ENCODE measurements around the gene TOMM20.
"Not testable (repeated sequence)": the region's sequence is repeated elsewhere in the genome, so short reads cannot be mapped to it uniquely, and the experiment has no call there.

TOMM20 gene

GRCh38 chr1:235078480-235079381, 49.9 kb downstream of the TOMM20 start:
- no peak for DNase-seq (ENCODE audit: low read depth)

DNA sequence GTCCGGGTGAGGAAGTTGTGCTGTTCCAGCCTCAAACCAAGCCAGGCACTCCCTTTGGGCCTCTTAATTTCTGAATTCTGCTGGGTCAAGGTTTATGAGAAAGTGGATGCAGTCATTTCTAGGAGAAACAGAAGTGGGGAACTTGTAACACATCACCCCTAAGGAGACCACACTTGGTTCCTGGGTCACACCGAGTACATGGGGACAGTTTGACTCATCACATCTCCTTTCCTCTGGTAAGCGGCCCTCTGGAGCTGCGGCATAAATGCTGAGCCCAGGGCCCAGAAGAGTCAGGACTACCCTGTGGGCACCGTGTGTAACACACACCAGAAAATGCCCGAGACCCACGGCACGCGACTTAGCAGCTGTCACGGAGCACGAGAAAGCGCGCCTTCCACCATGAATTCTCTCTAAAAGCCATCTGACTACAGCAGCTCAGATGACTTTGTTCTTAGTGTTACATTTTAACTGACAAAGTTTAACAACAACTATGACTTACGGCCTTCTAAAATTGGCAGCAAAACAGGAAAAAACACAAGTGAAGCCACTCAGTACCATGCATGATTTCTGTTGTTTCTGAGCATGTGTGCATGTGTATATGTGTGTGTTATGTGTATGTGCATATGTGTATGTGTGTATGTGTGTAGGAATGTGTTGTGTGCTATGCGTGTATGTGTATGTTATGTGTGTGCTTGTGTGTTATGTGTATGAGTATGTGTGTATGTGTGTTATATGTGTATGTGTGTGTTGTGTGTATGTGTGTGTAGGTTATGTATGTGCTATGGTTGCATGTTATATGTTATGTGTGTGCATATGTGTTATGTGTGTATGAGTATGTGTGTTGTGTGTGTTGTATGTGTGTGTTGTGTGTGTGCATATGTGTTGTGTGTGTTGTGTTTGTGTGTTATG, 50.8 kb downstream of the TOMM20 start:
- DNase-seq (ENCODE audit: low read depth), result no peak

DNA sequence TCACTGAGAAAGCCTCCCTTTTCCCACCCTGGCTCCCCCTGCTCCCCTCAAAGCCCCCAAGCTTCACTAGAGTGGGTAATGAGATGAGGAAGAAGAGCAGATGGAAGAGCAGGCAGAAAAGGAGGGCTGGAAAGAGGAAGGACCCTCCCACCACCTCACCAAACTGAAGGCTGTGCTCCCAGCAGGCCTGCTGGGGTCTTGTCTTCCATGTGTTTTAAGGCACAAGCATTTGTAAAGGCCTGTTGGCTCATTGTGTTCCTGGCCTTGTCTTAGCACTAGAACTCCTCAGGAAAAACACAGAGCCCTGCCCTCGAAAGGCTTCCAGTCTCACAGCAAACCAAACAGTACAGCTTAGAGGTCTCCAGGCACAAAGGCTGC, 51.5 kb downstream of the TOMM20 start:
- no peak for DNase-seq (ENCODE audit: low read depth)

GRCh38 chr1:235076504-235077162, 52.0 kb downstream of the TOMM20 start:
- no peak for DNase-seq (ENCODE audit: low read depth)

DNA sequence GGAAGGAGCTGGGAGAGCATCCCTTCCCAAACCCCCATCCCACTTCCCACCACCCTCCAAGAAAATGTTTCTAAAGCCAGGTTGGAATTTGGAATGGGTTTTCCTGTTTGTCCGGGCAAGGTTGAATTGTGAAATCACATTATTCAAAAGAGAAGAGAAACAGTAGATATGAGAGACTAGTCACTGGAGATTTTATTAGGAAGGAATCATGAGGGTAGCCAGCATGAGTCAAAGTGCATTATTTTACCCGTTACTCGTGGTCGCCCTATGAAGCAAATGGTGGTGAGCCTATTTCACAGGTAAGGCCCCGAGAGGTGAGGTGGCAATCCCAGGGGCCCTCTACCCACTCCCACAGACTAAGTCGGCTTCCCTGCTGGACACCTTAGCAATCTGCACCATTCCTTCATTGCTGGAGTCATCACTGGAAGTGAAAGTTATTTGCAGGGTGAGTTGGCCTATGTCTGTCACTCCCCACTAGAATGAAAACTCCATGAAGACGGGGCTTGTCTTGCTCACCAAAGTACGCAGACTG, 52.8 kb downstream of the TOMM20 start:
- no peak for DNase-seq (ENCODE audit: low read depth)

GRCh38 chr1:235075048-235075776, 53.4 kb downstream of the TOMM20 start:
- peak; percentile 63 for DNase-seq (ENCODE audit: low read depth)

- peak; percentile 36 for DNase-seq (ENCODE audit: low read depth)
These were observed 54.1 kb downstream of the TOMM20 start for GRCh38 chr1:235074523-235075047.

GRCh38 chr1:235073968-235074522, 54.6 kb downstream of the TOMM20 start:
- DNase-seq (ENCODE audit: low read depth), result no peak

- DNase-seq (ENCODE audit: low read depth), result no peak
These were observed 55.2 kb downstream of the TOMM20 start for GRCh38 chr1:235073331-235073967.

- DNase-seq (ENCODE audit: low read depth), result not testable (repeated sequence)
These were observed 56.1 kb downstream of the TOMM20 start for GRCh38 chr1:235072577-235072976.

- no peak for DNase-seq (ENCODE audit: low read depth)
These were observed 56.5 kb downstream of the TOMM20 start for GRCh38 chr1:235072096-235072495.

GRCh38 chr1:235070819-235071218, 57.8 kb downstream of the TOMM20 start:
- DNase-seq (ENCODE audit: low read depth), result no peak

DNA sequence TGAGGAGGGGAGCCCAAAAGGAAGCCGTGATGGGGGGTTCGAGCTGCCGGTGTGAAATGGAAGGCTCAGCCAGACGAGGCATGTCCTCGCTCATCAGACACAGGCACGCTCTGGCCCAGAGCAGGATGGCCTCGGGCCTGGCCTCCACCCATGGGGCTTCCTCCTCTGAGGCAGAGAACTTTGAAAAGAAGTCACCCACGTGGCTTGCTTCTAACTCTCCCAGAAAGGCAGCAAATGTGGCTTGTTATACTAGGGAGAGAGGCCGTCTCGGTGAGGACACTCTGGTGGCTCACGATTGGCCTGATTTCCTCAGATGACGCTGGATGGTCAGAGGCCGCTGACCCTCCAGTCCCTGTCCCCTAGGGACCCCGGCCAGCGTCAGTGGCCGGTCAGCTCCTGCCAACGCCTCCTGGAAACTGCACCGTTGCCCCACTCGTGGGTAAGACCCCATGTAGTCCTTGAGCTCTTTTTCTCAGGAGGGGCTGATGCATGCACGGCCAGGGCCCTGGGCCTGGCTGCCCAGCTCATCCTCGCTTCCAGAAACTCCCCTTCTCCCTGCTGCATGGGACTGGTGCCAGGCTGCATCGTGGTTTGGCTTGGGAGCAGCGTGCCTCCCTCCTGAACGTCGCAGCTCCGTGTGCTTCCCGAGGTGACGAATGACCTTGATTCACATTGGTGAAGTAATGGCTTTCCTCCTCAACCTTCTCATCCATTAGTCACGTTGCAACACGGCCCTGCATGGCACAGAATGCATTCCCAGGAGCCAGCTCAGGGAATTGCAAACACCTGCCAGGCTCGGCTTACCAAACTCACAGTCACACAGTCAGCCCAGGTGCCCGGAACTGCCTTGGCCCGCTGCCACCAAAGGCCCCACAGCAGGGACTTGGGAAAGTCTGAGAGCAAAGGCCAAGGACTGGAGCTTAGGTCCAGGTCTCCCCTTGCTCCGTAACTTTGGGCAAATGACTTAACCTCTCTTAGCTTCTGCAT, 58.8 kb downstream of the TOMM20 start:
- DNase-seq (ENCODE audit: low read depth), result no peak

DNA sequence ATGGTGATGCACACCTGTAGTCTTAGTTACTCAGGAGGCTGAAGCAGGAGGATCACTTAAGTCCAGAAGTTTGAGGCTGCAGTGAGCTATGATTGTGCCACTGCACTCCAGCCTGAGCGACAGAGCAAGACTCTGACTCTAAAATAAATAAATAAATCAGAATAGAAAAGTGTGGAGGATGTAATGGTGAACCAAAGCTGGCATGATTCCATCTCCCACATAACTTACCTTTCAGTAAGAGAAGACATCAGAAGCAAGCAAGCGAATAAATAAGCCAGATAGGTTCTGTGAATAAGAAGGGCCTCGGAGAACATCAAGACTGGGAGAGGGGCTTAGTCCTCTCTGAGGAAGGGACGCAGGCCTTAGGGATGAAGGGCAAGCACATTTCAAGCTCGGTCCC, 59.5 kb downstream of the TOMM20 start:
- DNase-seq (ENCODE audit: low read depth), result no peak

DNA sequence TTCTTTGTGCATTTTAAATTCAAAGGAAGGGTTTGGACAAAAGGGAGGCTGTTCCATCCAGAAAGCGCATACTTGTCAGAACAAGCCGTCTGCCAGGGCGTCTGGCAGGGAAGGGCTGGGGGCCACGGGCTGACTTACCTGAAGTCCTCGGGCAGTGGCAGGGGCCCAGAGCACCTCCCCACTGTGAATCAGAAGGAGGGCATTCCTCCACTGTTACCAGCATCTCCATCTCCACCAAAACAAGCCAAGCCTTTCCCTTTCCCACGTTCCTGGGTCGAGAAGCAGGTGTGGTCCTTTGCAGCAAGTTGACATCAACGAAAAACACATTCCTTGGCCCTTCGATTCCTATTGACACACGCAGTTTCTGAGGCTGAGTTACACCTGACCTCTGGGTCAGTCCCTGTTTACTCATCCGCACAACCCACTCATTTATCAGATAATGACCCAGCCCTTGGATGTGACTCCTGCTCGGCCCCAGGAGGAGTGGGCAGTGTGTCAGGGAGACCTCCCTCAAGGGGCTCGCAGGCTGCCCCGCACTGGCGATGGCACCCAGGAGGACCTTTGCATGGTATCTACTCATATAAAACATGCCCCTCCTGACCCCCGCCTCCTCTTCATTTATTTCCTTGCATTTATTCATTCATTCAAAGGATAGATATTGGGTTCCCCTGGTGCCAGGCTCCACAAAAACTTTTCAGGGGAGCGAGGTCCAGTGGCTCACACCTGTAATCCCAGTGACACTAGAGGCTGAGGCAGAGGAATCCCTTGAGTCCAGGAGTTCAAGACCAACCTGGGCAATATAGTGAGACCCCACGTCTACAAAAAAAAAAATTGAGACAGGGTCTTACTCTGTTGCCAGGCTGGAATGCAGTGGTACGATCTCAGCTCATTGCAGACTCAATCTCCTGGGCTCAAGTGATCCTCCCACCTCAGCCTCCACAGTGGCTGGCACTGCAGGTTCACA, 60.2 kb downstream of the TOMM20 start:
- no peak for DNase-seq (ENCODE audit: low read depth)

- DNase-seq (ENCODE audit: low read depth), result no peak
These were observed 61.1 kb downstream of the TOMM20 start for GRCh38 chr1:235067396-235068157.
